Vagina (tissue), 2 donors: ENCODE measurements around the gene PRR4. TPM values are rescaled to one million over a fixed set of nuclear protein-coding genes. Genes with fewer than 3 reads are reported as not detected.

ENCODE experiments used
- DNase-seq, 2 donors: peaks; one replicate each; pipeline ENCODE4 v3.0.0-alpha.2; 2017; ENCODE audit errors: extremely low spot score in 2 of 2
- H3K27ac ChIP-seq: fragments of 200-600 bp; sonication (generic); one replicate; pipeline ENCODE4 v1.5.1; 2019
- H3K27me3 ChIP-seq: fragments of 200-600 bp; sonication (generic); one replicate; pipeline ENCODE4 v1.5.1; 2019
- H3K36me3 ChIP-seq, 2 donors: fragments of 200-600 bp; sonication (generic); one replicate each; pipeline ENCODE4 v1.5.1; 2017 to 2019
- H3K4me1 ChIP-seq: fragments of 200-600 bp; sonication (generic); one replicate; pipeline ENCODE4 v1.5.1; 2019
- H3K4me3 ChIP-seq, 2 donors: fragments of 200-600 bp; sonication (generic); 1 replicate in 1 of 2; 2 replicates in 1 of 2; pipeline ENCODE4 v1.5.1; 2016 to 2019
- H3K9me3 ChIP-seq: fragments of 200-600 bp; sonication (generic); one replicate; pipeline ENCODE4 v1.5.1; 2019
- CTCF ChIP-seq, 3 experiments: fragments of 450-650 bp in 2 of 3; fragments of 200-600 bp in 1 of 3; sonication (generic) in 1 of 3; IDR thresholded peaks; one replicate each; pipeline ENCODE4 v1.5.1; 2017 to 2019; ENCODE audit warnings: antibody characterized with exemption in 3 of 3, mild to moderate bottlenecking in 2 of 3, moderate library complexity in 2 of 3
- POLR2A ChIP-seq, 2 donors: fragments of 450-650 bp; IDR thresholded peaks; one replicate each; pipeline ENCODE4 v1.6.1; 2017; ENCODE audit warnings: antibody characterized with exemption in 2 of 2, mild to moderate bottlenecking in 2 of 2, moderate library complexity in 2 of 2
- POLR2AphosphoS5 ChIP-seq, 2 donors: sonication (generic); formaldehyde crosslinking; IDR thresholded peaks; one replicate each; pipeline ENCODE4 v1.9.0; 2017; ENCODE audit warnings: antibody characterized with exemption in 2 of 2, mild to moderate bottlenecking in 2 of 2, low read depth in 1 of 2; ENCODE audit not compliant: insufficient read depth in 1 of 2
- intact Hi-C: fragments of 100-400 bp; cut with DNase I; formaldehyde crosslinking; loops from one replicate; pipeline ENCODE4 v1.15.1; 2023
- total RNA-seq: library from RNA; depleted of rRNA; stranded (reverse); fragments of >200 nt; gene quantifications from one replicate; pipeline ENCODE4 v1.2.3, GENCODE V29; 2016

Gene PRR4
- total RNA-seq, 1 donor from 2014 or later, result 6.1 TPM

DNA sequence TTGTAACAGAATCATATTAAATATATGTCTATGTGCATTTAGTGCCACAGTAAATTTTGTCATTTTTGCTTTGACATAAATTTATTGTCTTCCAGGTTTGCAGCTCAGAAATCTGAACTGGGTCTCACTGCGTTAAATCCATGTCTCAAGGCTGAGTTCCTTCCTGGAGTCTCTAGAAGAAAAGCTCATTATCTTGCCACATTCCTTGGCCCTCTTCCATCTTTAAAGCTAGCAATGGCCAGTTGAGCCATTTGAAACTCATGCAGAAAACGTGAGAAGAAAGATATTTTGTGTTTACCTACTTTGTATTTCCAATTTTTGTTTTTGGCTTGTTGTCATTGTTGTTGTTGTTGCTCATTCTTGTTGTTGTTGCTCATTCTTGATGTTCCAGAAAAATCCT is 24.1 kb upstream of the PRR4 start:
- Histone ChIP-seq H3K27ac (no peak overlapping the region), H3K4me3 (no peak overlapping the region), H3K9me3 (no peaks in the 10 kb centered on the region), H3K36me3 (no peaks in the 10 kb centered on the region), H3K27me3 (no peaks in the 10 kb centered on the region), H3K4me1 (no peaks in the 10 kb centered on the region)
- no peak for DNase-seq
- intact Hi-C loops, result no loop called here
- TF ChIP-seq POLR2AphosphoS5 (IDR thresholded peaks at IDR 0.05; ENCODE audit: insufficient read depth in 1 of 2, low read depth in 1 of 2), result no peak
- no peak for TF ChIP-seq CTCF (IDR thresholded peaks at IDR 0.05)
- TF ChIP-seq POLR2A (IDR thresholded peaks at IDR 0.05), result no peak

DNA sequence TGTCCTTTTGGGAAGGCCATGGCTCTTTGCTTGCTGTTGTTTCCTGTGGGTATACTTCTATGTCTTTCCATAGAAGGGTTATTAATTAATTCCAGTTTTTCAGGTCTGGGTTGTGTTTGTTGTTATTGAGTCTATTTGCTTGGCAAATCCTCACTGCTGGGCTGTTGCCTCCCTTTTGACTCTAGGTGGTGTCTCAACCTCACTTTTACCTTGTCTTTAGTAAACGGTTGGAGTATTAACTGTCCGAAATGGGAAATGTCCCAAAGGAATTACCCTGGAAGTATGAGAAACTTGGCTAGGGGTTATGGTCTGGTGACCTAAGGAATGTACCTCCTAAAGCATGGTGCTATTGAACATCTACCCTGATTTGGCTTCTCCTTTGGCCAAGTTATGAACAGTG is 18.1 kb upstream of the PRR4 start:
- TF ChIP-seq CTCF (IDR thresholded peaks at IDR 0.05) (no peak), POLR2AphosphoS5 (IDR thresholded peaks at IDR 0.05; ENCODE audit: insufficient read depth in 1 of 2, low read depth in 1 of 2) (no peak), POLR2A (IDR thresholded peaks at IDR 0.05) (no peak)
- intact Hi-C loops, result no loop called here
- no peaks in the 10 kb centered on the region for H3K27me3 ChIP-seq

GRCh38 chr12:10863512-10864218 is 14.4 kb upstream of the PRR4 start:
- TF ChIP-seq POLR2AphosphoS5 (IDR thresholded peaks at IDR 0.05; ENCODE audit: insufficient read depth in 1 of 2, low read depth in 1 of 2), result no peak
- no peak for TF ChIP-seq POLR2A (IDR thresholded peaks at IDR 0.05)
- TF ChIP-seq CTCF (IDR thresholded peaks at IDR 0.05), result no peak
- no peaks in the 10 kb centered on the region for H3K4me1 ChIP-seq
- no peaks in the 10 kb centered on the region for H3K27me3 ChIP-seq
- intact Hi-C loops, result no loop called here
- no peaks in the 10 kb centered on the region for H3K36me3 ChIP-seq
- peaks cover 5% of the 10 kb centered on the region for H3K9me3 ChIP-seq
- no peak for DNase-seq
- no peak overlapping the region for H3K4me3 ChIP-seq
- no peak overlapping the region for H3K27ac ChIP-seq

More for the DNA sequence above, 18.1 kb upstream of the PRR4 start:
- Histone ChIP-seq H3K36me3 (no peaks in the 10 kb centered on the region), H3K4me1 (no peaks in the 10 kb centered on the region), H3K9me3 (peaks cover 5% of the 10 kb centered on the region), H3K4me3 (no peak overlapping the region), H3K27ac (no peak overlapping the region)
- DNase-seq, result no peak

GRCh38 chr12:10861366-10861765 is 12.1 kb upstream of the PRR4 start:
- H3K4me3 ChIP-seq, result no peak overlapping the region
- intact Hi-C loops, result no loop called here
- no peaks in the 10 kb centered on the region for H3K27me3 ChIP-seq
- no peaks in the 10 kb centered on the region for H3K4me1 ChIP-seq
- DNase-seq, result no peak
- H3K9me3 ChIP-seq, result peaks cover 5% of the 10 kb centered on the region
- H3K27ac ChIP-seq, result no peak overlapping the region
- H3K36me3 ChIP-seq, result no peaks in the 10 kb centered on the region
- no peak for TF ChIP-seq POLR2AphosphoS5 (IDR thresholded peaks at IDR 0.05; ENCODE audit: insufficient read depth in 1 of 2, low read depth in 1 of 2)
- TF ChIP-seq CTCF (IDR thresholded peaks at IDR 0.05), result no peak
- TF ChIP-seq POLR2A (IDR thresholded peaks at IDR 0.05), result no peak

- no peaks in the 10 kb centered on the region for H3K36me3 ChIP-seq
- H3K4me1 ChIP-seq, result no peaks in the 10 kb centered on the region
- no peak overlapping the region for H3K4me3 ChIP-seq
- no peaks in the 10 kb centered on the region for H3K27me3 ChIP-seq
- TF ChIP-seq POLR2AphosphoS5 (IDR thresholded peaks at IDR 0.05; ENCODE audit: insufficient read depth in 1 of 2, low read depth in 1 of 2) (no peak), CTCF (IDR thresholded peaks at IDR 0.05) (no peak), POLR2A (IDR thresholded peaks at IDR 0.05) (no peak)
- H3K9me3 ChIP-seq, result peaks cover 10% of the 10 kb centered on the region
- no peak overlapping the region for H3K27ac ChIP-seq
- intact Hi-C loops, result no loop called here
- no peak for DNase-seq
These were observed 6.5 kb upstream of the PRR4 start for GRCh38 chr12:10855807-10856206.
